Osteocyte (in vitro differentiated cells): Measurements from ENCODE around the gene ZNF497. TPM values are rescaled to one million over a fixed set of nuclear protein-coding genes. Genes with fewer than 3 reads are reported as not detected.

Source experiments
- DNase-seq: peaks from one replicate; pipeline ENCODE4 v3.0.0; 2021; ENCODE audit warnings: mixed read lengths; ENCODE audit not compliant: unreplicated experiment; ENCODE audit errors: extremely low spot score
- H3K27ac Mint-ChIP-seq: one replicate; pipeline ENCODE4 v1.8.0; 2021; ENCODE audit warnings: mild to moderate bottlenecking, mixed read lengths; ENCODE audit not compliant: unreplicated experiment
- H3K27me3 Mint-ChIP-seq: one replicate; pipeline ENCODE4 v1.8.0; 2021; ENCODE audit warnings: mixed read lengths; ENCODE audit not compliant: unreplicated experiment
- H3K36me3 Mint-ChIP-seq: one replicate; pipeline ENCODE4 v1.8.0; 2021; ENCODE audit warnings: mixed read lengths; ENCODE audit not compliant: unreplicated experiment
- H3K4me1 Mint-ChIP-seq: one replicate; pipeline ENCODE4 v1.8.0; 2021; ENCODE audit warnings: mixed read lengths; ENCODE audit not compliant: unreplicated experiment
- H3K4me3 Mint-ChIP-seq: one replicate; pipeline ENCODE4 v1.8.0; 2021; ENCODE audit warnings: mild to moderate bottlenecking, moderate library complexity, mixed read lengths; ENCODE audit not compliant: unreplicated experiment
- H3K9me3 Mint-ChIP-seq: one replicate; pipeline ENCODE4 v1.8.0; 2021; ENCODE audit warnings: mixed read lengths; ENCODE audit not compliant: unreplicated experiment
- microRNA-seq: library from miRNA; unstranded; fragments of <30 nt; microRNA quantifications from one replicate; pipeline ENCODE4 v1.1.0, GENCODE V29; 2020; ENCODE audit not compliant: unreplicated experiment
- total RNA-seq: library from RNA; stranded (reverse); gene quantifications from 2 replicates; pipeline ENCODE4 v1.2.1, GENCODE V29; 2021
- TF ChIP-seq, protein P1 (sequence below): fragments of 200-600 bp; sonication (generic); IDR thresholded peaks from 2 replicates; pipeline ENCODE4 v1.5.0; 2021; ENCODE audit warnings: antibody characterized with exemption, mild to moderate bottlenecking, moderate library complexity

Gene ZNF497
- total RNA-seq, 1 donor from 2014 or later: 2.7 TPM

DNA sequence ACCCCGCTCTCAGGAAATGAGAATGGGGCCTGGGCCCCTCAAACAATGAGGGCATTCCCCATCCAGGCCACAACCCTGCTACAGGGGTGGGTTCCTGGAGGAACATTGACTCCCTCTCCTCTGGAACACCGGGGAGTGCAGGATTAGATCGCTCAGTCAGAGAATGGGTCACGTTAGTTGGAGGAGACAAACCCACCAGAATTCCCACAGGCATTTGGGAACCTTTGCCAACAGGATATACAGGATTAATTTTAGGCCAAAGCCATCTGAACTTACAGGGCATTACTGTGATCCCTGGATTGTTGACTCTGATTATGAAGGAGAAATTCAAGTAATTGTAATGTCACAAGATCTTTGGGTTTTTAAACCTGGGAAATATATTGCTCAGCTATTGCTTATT, 54.8 kb downstream of the ZNF497 start:
- no peaks in the 10 kb centered on the region for H3K27me3 Mint-ChIP-seq
- no peak for DNase-seq
- no peak overlapping the region for H3K27ac Mint-ChIP-seq
- H3K4me1 Mint-ChIP-seq: peaks cover 22% of the 10 kb centered on the region
- no peak overlapping the region for H3K4me3 Mint-ChIP-seq
- H3K9me3 Mint-ChIP-seq: peaks cover 8% of the 10 kb centered on the region
- TF ChIP-seq, protein P1, sequence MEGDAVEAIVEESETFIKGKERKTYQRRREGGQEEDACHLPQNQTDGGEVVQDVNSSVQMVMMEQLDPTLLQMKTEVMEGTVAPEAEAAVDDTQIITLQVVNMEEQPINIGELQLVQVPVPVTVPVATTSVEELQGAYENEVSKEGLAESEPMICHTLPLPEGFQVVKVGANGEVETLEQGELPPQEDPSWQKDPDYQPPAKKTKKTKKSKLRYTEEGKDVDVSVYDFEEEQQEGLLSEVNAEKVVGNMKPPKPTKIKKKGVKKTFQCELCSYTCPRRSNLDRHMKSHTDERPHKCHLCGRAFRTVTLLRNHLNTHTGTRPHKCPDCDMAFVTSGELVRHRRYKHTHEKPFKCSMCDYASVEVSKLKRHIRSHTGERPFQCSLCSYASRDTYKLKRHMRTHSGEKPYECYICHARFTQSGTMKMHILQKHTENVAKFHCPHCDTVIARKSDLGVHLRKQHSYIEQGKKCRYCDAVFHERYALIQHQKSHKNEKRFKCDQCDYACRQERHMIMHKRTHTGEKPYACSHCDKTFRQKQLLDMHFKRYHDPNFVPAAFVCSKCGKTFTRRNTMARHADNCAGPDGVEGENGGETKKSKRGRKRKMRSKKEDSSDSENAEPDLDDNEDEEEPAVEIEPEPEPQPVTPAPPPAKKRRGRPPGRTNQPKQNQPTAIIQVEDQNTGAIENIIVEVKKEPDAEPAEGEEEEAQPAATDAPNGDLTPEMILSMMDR: no peak
- peaks cover 55% of the 10 kb centered on the region for H3K36me3 Mint-ChIP-seq

- TF ChIP-seq, protein P1: no peak
- no peaks in the 10 kb centered on the region for H3K27me3 Mint-ChIP-seq
- no peaks in the 10 kb centered on the region for H3K9me3 Mint-ChIP-seq
- DNase-seq: no peak
- peaks cover 22% of the 10 kb centered on the region for H3K4me1 Mint-ChIP-seq
- H3K27ac Mint-ChIP-seq: peak overlapping the region; percentile 99
- peak overlapping the region; percentile 100 for H3K4me3 Mint-ChIP-seq
- peaks cover 49% of the 10 kb centered on the region for H3K36me3 Mint-ChIP-seq
Measured at GRCh38 chr19:58305932-58306323, 56.6 kb downstream of the ZNF497 start.

DNA sequence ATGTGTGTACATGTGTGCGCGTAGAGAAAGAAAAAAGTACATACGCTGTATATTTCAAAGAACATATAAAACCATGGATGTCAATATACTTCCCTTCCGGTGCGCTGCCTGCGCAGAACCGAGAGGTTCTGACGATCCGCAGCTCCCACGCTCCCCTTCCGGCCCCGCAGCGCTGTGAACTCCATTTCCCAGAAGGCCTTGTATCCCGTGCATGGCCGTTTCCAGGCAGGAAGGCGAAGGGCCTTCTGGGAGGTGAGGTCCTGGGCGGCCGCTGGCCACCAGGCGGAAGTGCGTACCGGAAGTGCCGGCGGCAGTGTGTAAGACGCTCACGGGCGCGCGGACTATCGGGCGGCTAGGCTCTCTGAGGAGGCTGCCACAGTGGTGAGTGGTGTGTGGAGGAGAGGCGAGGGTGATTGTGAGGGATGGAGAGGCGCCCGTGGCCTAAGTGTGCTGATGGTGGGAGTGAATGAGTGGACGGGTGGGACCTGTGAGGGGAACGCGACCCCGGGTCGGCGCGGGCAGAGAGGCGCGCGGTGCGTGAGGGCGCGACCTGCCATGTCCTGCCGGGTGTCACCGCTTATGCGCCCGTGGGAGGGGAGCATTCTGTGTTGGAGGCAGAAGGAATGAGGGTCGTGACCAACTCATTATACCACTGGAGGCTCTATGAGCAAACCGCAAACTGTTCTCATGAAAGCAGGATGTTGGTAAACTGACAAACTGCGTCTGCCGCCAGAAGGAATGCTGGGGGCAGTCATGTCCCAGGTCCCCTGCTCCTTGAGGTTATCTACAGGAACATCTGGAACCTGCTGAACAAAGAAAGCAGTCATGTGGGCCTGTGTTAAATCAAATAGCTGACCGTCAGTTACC, 57.3 kb downstream of the ZNF497 start, which contains the start of gene ERVK3-1:
Gene ERVK3-1, plus strand, starts transcription at position 313 of the 867 bp plus-strand sequence. CDS start 6,792 bp downstream, outside the sequence.
- Mint-ChIP-seq H3K9me3 (no peaks in the 10 kb centered on the region), H3K27ac (peak within 1 kb of the TSS; percentile 99), H3K36me3 (peaks cover 54% of the 10 kb centered on the region), H3K4me1 (peaks cover 22% of the 10 kb centered on the region), H3K4me3 (peak within 1 kb of the TSS; percentile 100), H3K27me3 (no peaks in the 10 kb centered on the region)
- DNase-seq: peak; percentile 97
- TF ChIP-seq, protein P1: no peak

- Mint-ChIP-seq H3K36me3 (peaks cover 55% of the 10 kb centered on the region), H3K4me3 (peak overlapping the region; percentile 100), H3K27me3 (no peaks in the 10 kb centered on the region), H3K27ac (peak overlapping the region; percentile 99), H3K9me3 (no peaks in the 10 kb centered on the region), H3K4me1 (peaks cover 22% of the 10 kb centered on the region)
- TF ChIP-seq, protein P1: no peak
- DNase-seq: no peak
Measured at GRCh38 chr19:58304748-58305064, 57.8 kb downstream of the ZNF497 start.

Small RNAs within 50 kb of the gene (microRNA-seq; reads per million reads assigned to microRNA genes)
- gene MIR4754 (not detected), gene MIR6806 (not detected)

Other genes with a start within 250 kb of the ZNF497 start
- 10.0 and 10.3 TPM in 2 replicates for gene ZNF329, start 212.0 kb downstream of the ZNF497 start, total RNA-seq
- 14.6 and 17.2 TPM in 2 replicates for gene ZNF274, start 179.7 kb downstream of the ZNF497 start, total RNA-seq
- 25.2 and 25.7 TPM in 2 replicates for gene ZNF544, start 133.8 kb downstream of the ZNF497 start, total RNA-seq
- 10.7 and 10.9 TPM in 2 replicates for gene ZNF8, start 83.8 kb downstream of the ZNF497 start, total RNA-seq
- 28.7 and 36.2 TPM in 2 replicates for gene ERVK3-1, start 57.4 kb downstream of the ZNF497 start, total RNA-seq
- 3.7 and 4.1 TPM in 2 replicates for gene ZSCAN22, start 35.8 kb downstream of the ZNF497 start, total RNA-seq
- gene A1BG, start 9.3 kb downstream of the ZNF497 start, total RNA-seq: 39.8 and 40.0 TPM in 2 replicates
- 2.5 and 3.0 TPM in 2 replicates for gene ZNF837, start 18.3 kb upstream of the ZNF497 start, total RNA-seq
- 933 and 942 TPM in 2 replicates for gene RPS5, start 24.5 kb upstream of the ZNF497 start, total RNA-seq
- not detected in 2 replicates for gene RNF225, start 32.9 kb upstream of the ZNF497 start, total RNA-seq
- 11.8 and 12.1 TPM in 2 replicates for gene ZNF584, start 45.9 kb upstream of the ZNF497 start, total RNA-seq
- gene ZNF132, start 77.4 kb upstream of the ZNF497 start, total RNA-seq: 0.71 and 1.2 TPM in 2 replicates
- 7.4 and 8.2 TPM in 2 replicates for gene ZNF324B, start 88.9 kb upstream of the ZNF497 start, total RNA-seq
- gene ZNF324, start 104.3 kb upstream of the ZNF497 start, total RNA-seq: 12.9 and 14.8 TPM in 2 replicates
- gene ZNF446, start 113.6 kb upstream of the ZNF497 start, total RNA-seq: 15.5 and 15.9 TPM in 2 replicates
- 7.5 and 8.8 TPM in 2 replicates for gene SLC27A5, start 149.2 kb upstream of the ZNF497 start, total RNA-seq
- gene ZBTB45, start 157.1 kb upstream of the ZNF497 start, total RNA-seq: 16.7 and 17.2 TPM in 2 replicates
- gene TRIM28, start 181.3 kb upstream of the ZNF497 start, total RNA-seq: 333 and 354 TPM in 2 replicates
- gene CHMP2A, start 192.4 kb upstream of the ZNF497 start, total RNA-seq: 130 and 132 TPM in 2 replicates
- 76.2 and 78.3 TPM in 2 replicates for gene UBE2M, start 195.9 kb upstream of the ZNF497 start, total RNA-seq
- gene MZF1, start 210.6 kb upstream of the ZNF497 start, total RNA-seq: 25.3 and 30.9 TPM in 2 replicates